Sigmoid colon (tissue), 3 donors: ENCODE measurements around the gene ATIC.

Source experiments
- CTCF ChIP-seq, 4 experiments: fragments of 450-650 bp in 3 of 4; fragments of 200-600 bp in 1 of 4; IDR thresholded peaks; one replicate each; pipeline ENCODE4 v1.5.1; 2016 to 2019; ENCODE audit warnings: antibody characterized with exemption in 4 of 4, mild to moderate bottlenecking in 3 of 4, moderate library complexity in 2 of 4
- POLR2A ChIP-seq, 2 donors: fragments of 450-650 bp; IDR thresholded peaks; one replicate each; pipeline ENCODE4 v1.6.1; 2016; ENCODE audit warnings: antibody characterized with exemption in 2 of 2, mild to moderate bottlenecking in 2 of 2, moderate library complexity in 2 of 2

GRCh38 chr2:215356334-215356947 lies 44.6 kb downstream of the ATIC start:
- TF ChIP-seq CTCF (IDR thresholded peaks at IDR 0.05) (no peak), POLR2A (IDR thresholded peaks at IDR 0.05) (no peak)
